ENCODE measurements around the gene SPSB1.

Gene SPSB1

GRCh38 chr1:9302745-9303524 is 10.2 kb downstream of the SPSB1 start:
- no peak for DNase-seq

GRCh38 chr1:9303916-9304315 is 11.2 kb downstream of the SPSB1 start:
- no peak for DNase-seq

GRCh38 chr1:9305216-9305615 is 12.5 kb downstream of the SPSB1 start:
- DNase-seq, result no peak

- DNase-seq, result no peak
These were observed 13.3 kb downstream of the SPSB1 start for GRCh38 chr1:9306006-9306405.

- no peak for DNase-seq
These were observed 14.6 kb downstream of the SPSB1 start for GRCh38 chr1:9307303-9307702.

GRCh38 chr1:9308236-9308785 is 15.6 kb downstream of the SPSB1 start:
- no peak for DNase-seq

GRCh38 chr1:9309080-9309479 is 16.4 kb downstream of the SPSB1 start:
- no peak for DNase-seq

- no peak for DNase-seq
These were observed 17.3 kb downstream of the SPSB1 start for GRCh38 chr1:9309991-9310390.

GRCh38 chr1:9311029-9311428 is 18.3 kb downstream of the SPSB1 start:
- no peak for DNase-seq

GRCh38 chr1:9311479-9311878 is 18.8 kb downstream of the SPSB1 start:
- DNase-seq, result no peak

- no peak for DNase-seq
These were observed 19.6 kb downstream of the SPSB1 start for GRCh38 chr1:9312168-9312720.

GRCh38 chr1:9313576-9313975 is 20.9 kb downstream of the SPSB1 start:
- no peak for DNase-seq

GRCh38 chr1:9314111-9314510 is 21.4 kb downstream of the SPSB1 start:
- no peak for DNase-seq

- DNase-seq, result no peak
These were observed 22.2 kb downstream of the SPSB1 start for GRCh38 chr1:9314711-9315379.

GRCh38 chr1:9315411-9316079 is 22.9 kb downstream of the SPSB1 start:
- no peak for DNase-seq

GRCh38 chr1:9316080-9316444 is 23.4 kb downstream of the SPSB1 start:
- DNase-seq, result no peak

GRCh38 chr1:9316512-9316911 is 23.8 kb downstream of the SPSB1 start:
- no peak for DNase-seq

- no peak for DNase-seq
These were observed 24.4 kb downstream of the SPSB1 start for GRCh38 chr1:9317072-9317471.

GRCh38 chr1:9317591-9318417 is 25.1 kb downstream of the SPSB1 start:
- DNase-seq, result peak; percentile 92

- DNase-seq, result no peak
These were observed 26.6 kb downstream of the SPSB1 start for GRCh38 chr1:9319208-9319788.

- DNase-seq, result peak; percentile 37
These were observed 27.3 kb downstream of the SPSB1 start for GRCh38 chr1:9319789-9320519.
